ENCODE measurements around the gene ORC4.
"Not testable (repeated sequence)": the region's sequence is repeated elsewhere in the genome, so short reads cannot be mapped to it uniquely, and the experiment has no call there.

Gene ORC4

DNA sequence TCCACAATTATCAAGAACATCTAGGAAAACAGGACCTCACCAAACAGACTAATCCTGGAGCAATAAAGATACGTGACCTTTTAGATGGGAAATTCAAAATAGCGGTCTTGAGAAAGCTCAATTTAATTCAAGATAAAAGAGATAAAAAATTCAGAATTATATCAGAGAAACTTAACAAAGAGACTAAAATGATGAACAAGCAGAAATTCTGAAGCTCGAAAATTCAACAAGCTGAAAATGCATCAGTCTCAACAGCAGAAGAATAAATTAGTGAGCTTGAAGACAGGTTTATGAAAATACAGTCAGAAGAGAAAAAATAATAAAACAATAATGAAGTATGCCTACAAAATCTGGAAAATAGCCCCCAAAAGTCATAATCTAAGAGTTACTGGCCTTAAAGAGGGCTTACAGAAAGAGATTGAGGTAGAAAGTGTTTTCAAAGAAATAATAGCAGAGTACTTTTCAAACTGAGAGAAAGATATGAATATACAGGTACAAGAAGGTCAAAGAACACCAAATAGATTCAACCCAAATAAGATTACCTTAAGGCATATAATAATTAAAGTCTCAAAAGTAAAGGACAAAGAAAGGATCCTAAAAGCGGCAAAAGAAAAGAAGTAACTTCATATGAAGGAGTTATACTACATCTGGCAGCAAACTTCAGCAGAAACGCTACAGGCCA, 13.2 kb downstream of the ORC4 start:
- Histone ChIP-seq H3K9ac (ENCODE audit: low read length) (no peak overlapping the region), H3K4me3 (ENCODE audit: low read depth, low read length, poor library complexity, severe bottlenecking) (no peak overlapping the region), H2AFZ (ENCODE audit: low read length) (no peak overlapping the region), H3K36me3 (ENCODE audit: insufficient read depth, low read length) (no peaks in the 10 kb centered on the region), H3K4me2 (ENCODE audit: low read length) (no peak overlapping the region), H3K9me2 (ENCODE audit: low read depth, low read length) (no peaks in the 10 kb centered on the region), H3K4me1 (ENCODE audit: insufficient read depth, low read length, severe bottlenecking) (no peaks in the 10 kb centered on the region), H3K27me3 (ENCODE audit: insufficient read depth, low read length) (no peaks in the 10 kb centered on the region), H3K79me2 (ENCODE audit: insufficient read depth, low read length) (peaks cover 68% of the 10 kb centered on the region), H3F3A (ENCODE audit: insufficient read depth, low read length) (no peaks in the 10 kb centered on the region), H3K9me3 (ENCODE audit: low read length) (peaks cover 10% of the 10 kb centered on the region; the same call in 1 of the 2 replicates), H4K20me1 (ENCODE audit: insufficient read depth, low read length) (no peaks in the 10 kb centered on the region), H3K27ac (ENCODE audit: low read depth, low read length, poor library complexity, severe bottlenecking) (no peak overlapping the region)
- TF ChIP-seq, protein P1, sequence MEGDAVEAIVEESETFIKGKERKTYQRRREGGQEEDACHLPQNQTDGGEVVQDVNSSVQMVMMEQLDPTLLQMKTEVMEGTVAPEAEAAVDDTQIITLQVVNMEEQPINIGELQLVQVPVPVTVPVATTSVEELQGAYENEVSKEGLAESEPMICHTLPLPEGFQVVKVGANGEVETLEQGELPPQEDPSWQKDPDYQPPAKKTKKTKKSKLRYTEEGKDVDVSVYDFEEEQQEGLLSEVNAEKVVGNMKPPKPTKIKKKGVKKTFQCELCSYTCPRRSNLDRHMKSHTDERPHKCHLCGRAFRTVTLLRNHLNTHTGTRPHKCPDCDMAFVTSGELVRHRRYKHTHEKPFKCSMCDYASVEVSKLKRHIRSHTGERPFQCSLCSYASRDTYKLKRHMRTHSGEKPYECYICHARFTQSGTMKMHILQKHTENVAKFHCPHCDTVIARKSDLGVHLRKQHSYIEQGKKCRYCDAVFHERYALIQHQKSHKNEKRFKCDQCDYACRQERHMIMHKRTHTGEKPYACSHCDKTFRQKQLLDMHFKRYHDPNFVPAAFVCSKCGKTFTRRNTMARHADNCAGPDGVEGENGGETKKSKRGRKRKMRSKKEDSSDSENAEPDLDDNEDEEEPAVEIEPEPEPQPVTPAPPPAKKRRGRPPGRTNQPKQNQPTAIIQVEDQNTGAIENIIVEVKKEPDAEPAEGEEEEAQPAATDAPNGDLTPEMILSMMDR (IDR thresholded peaks at IDR 0.05; ENCODE audit: low read length), result no peak
- no peak for TF ChIP-seq EZH2 (IDR thresholded peaks at IDR 0.05; ENCODE audit: borderline replicate concordance, low read length)

DNA sequence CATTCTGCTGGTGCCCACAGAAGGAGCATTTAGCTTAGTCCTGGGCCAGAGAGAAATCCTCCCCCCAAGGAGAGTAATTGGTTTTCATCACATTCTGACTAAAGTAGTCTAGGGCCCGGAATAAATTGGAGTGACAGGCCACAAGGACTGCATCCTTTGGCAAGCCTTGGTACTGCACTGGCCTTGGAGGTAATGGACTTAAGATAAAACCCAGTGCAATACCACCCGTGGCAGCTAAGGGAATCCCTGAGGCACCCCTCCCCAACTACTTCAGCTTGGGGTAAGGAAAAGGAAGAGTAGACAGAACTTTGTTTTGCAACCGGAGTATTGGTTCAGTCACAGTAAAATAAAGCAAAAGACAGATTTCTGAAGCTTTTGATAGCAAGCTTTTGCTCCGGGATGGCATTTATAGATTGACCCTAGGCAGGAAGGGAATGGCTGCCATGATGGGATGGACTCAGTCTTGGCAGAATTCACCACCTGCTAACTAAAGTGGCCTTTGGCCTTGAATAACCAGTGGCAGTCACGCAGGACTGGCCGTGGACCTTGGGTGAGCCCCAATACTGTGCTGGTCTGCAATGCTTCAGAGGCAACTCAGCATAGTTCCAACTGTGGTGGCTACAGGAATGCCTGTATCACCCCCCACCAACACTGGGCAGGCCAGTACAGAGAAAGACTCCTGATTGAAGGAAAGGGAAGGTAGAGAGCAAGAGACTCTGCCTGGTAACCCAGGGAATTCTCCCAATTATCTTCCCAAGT, 14.1 kb downstream of the ORC4 start:
- Histone ChIP-seq H3K79me2 (ENCODE audit: insufficient read depth, low read length) (peaks cover 58% of the 10 kb centered on the region), H3K27ac (ENCODE audit: low read depth, low read length, poor library complexity, severe bottlenecking) (no peak overlapping the region), H2AFZ (ENCODE audit: low read length) (no peak overlapping the region), H3K4me3 (ENCODE audit: low read depth, low read length, poor library complexity, severe bottlenecking) (no peak overlapping the region), H3K9ac (ENCODE audit: low read length) (no peak overlapping the region), H3K27me3 (ENCODE audit: insufficient read depth, low read length) (no peaks in the 10 kb centered on the region), H3K9me3 (ENCODE audit: low read length) (peaks cover 10% of the 10 kb centered on the region; the same call in 1 of the 2 replicates), H4K20me1 (ENCODE audit: insufficient read depth, low read length) (no peaks in the 10 kb centered on the region), H3K9me2 (ENCODE audit: low read depth, low read length) (no peaks in the 10 kb centered on the region), H3K4me2 (ENCODE audit: low read length) (no peak overlapping the region), H3K4me1 (ENCODE audit: insufficient read depth, low read length, severe bottlenecking) (no peaks in the 10 kb centered on the region), H3K36me3 (ENCODE audit: insufficient read depth, low read length) (no peaks in the 10 kb centered on the region), H3F3A (ENCODE audit: insufficient read depth, low read length) (no peaks in the 10 kb centered on the region)
- TF ChIP-seq, protein P1 (IDR thresholded peaks at IDR 0.05; ENCODE audit: low read length), result no peak
- no peak for TF ChIP-seq EZH2 (IDR thresholded peaks at IDR 0.05; ENCODE audit: borderline replicate concordance, low read length)

DNA sequence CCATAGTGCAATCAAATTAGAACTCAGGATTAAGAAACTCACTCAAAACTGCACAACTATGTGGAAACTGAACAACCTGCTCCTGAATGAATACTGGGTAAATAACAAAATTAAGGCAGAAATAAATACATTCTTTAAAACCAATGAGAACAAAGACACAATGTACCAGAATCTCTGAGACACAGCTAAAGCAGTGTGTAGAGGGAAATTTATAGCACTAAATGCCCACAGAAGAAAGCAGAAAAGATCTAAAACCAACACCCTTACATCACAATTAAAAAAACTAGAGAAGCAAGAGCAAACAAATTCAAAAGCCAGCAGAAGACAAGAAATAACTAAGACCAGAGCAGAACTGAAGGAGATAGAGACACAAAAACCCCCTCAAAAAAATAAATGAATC, 18.1 kb downstream of the ORC4 start:
- not testable (repeated sequence) for H3K9me3 ChIP-seq (ENCODE audit: low read length); H3K9me2 ChIP-seq (ENCODE audit: low read depth, low read length); H3K4me1 ChIP-seq (ENCODE audit: insufficient read depth, low read length, severe bottlenecking); H3K36me3 ChIP-seq (ENCODE audit: insufficient read depth, low read length); H3F3A ChIP-seq (ENCODE audit: insufficient read depth, low read length); H3K27ac ChIP-seq (ENCODE audit: low read depth, low read length, poor library complexity, severe bottlenecking); H3K4me3 ChIP-seq (ENCODE audit: low read depth, low read length, poor library complexity, severe bottlenecking); H3K9ac ChIP-seq (ENCODE audit: low read length); H4K20me1 ChIP-seq (ENCODE audit: insufficient read depth, low read length); H3K4me2 ChIP-seq (ENCODE audit: low read length); H3K27me3 ChIP-seq (ENCODE audit: insufficient read depth, low read length); H2AFZ ChIP-seq (ENCODE audit: low read length)
- H3K79me2 ChIP-seq (ENCODE audit: insufficient read depth, low read length), result peaks cover 48% of the 10 kb centered on the region

All from OCI-LY1 (cell line).